Measurements from ENCODE around the gene MRM3. TPM values are rescaled to one million over a fixed set of nuclear protein-coding genes. Genes with fewer than 3 reads are reported as not detected.

MRM3 gene
- total and polyA plus RNA-seq, 2 donors (not counting 3 experiments of a cell fraction or from before 2014, with no cell fraction given), result 17.1 to 19.2 TPM

DNA sequence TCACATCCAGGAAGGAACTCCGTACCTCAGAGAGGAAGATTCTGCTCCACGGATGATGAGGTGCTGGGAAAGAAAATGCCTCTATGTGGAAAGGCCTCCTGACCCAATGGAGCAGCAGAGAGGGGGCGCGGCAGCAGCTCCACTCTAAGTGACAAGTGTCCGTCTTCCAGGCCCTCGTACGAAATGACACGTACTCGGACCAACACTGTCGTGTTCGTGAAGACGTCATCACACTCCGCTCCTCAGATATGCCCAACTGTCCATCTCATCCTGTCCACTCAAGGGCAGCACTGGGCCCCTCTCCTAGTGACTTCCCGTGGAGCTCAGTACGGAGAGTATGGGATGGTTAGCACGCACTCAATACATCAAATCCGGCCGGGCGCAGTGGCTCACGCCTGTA is 32.2 kb downstream of the MRM3 start:
- BruUV-seq (replicated peaks), result no TSS peak
- Histone ChIP-seq H3K4me1 (ENCODE audit: control insufficient read depth, extremely low read depth, insufficient read depth, low read length) (no peaks in the 10 kb centered on the region), H3K4me2 (ENCODE audit: insufficient read depth, low read length) (no peak overlapping the region), H3K27me3 (ENCODE audit: control insufficient read depth in 2 of 2, insufficient read depth in 2 of 2, low read length in 2 of 2) (no peaks in the 10 kb centered on the region), H3K27ac (ENCODE audit: insufficient read depth, low read depth, low read length) (no peak overlapping the region), H3K4me3 (replicated peaks in 1 of 3; ENCODE audit: insufficient read depth in 1 of 3, low read depth in 1 of 3, low read length in 3 of 3) (no peak overlapping the region), H2AFZ (ENCODE audit: low read depth, low read length) (no peak overlapping the region), H4K20me1 (replicated peaks; ENCODE audit: control insufficient read depth, extremely low read depth, insufficient read depth, low read length) (no peaks in the 10 kb centered on the region), H3K79me2 (ENCODE audit: control insufficient read depth, insufficient read depth, low read length) (no peaks in the 10 kb centered on the region), H3K9me1 (replicated peaks; ENCODE audit: control insufficient read depth, extremely low read depth, insufficient read depth, low read length) (no peaks in the 10 kb centered on the region), H3K9ac (replicated peaks; ENCODE audit: extremely low read depth, insufficient read depth, low read length) (no peak overlapping the region), H3K36me3 (ENCODE audit: control insufficient read depth in 2 of 2, extremely low read depth in 1 of 2, insufficient read depth in 2 of 2, low read length in 2 of 2) (peaks cover 0 to 22% of the 10 kb centered on the region in 2 experiments), H3K9me3 (replicated peaks; ENCODE audit: control insufficient read depth, insufficient read depth, low read length) (no peaks in the 10 kb centered on the region)
- TF ChIP-seq POLR2AphosphoS5 (IDR thresholded peaks at IDR 0.05; ENCODE audit: insufficient read depth, low read depth, low read length), result no peak
- TF ChIP-seq POLR2A (IDR thresholded peaks at IDR 0.05; ENCODE audit: low read depth, low read length), result no peak
- TF ChIP-seq, protein P1, sequence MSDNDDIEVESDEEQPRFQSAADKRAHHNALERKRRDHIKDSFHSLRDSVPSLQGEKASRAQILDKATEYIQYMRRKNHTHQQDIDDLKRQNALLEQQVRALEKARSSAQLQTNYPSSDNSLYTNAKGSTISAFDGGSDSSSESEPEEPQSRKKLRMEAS (IDR thresholded peaks at IDR 0.05; ENCODE audit: insufficient read depth, insufficient read length), result no peak
- no peak for TF ChIP-seq JUN (IDR thresholded peaks at IDR 0.05; ENCODE audit: borderline replicate concordance, insufficient read depth, insufficient read length, low read depth)
- TF ChIP-seq, protein P2, sequence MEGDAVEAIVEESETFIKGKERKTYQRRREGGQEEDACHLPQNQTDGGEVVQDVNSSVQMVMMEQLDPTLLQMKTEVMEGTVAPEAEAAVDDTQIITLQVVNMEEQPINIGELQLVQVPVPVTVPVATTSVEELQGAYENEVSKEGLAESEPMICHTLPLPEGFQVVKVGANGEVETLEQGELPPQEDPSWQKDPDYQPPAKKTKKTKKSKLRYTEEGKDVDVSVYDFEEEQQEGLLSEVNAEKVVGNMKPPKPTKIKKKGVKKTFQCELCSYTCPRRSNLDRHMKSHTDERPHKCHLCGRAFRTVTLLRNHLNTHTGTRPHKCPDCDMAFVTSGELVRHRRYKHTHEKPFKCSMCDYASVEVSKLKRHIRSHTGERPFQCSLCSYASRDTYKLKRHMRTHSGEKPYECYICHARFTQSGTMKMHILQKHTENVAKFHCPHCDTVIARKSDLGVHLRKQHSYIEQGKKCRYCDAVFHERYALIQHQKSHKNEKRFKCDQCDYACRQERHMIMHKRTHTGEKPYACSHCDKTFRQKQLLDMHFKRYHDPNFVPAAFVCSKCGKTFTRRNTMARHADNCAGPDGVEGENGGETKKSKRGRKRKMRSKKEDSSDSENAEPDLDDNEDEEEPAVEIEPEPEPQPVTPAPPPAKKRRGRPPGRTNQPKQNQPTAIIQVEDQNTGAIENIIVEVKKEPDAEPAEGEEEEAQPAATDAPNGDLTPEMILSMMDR (IDR thresholded peaks at IDR 0.05; ENCODE audit: extremely low read depth in 1 of 2, insufficient read depth in 1 of 2, low read depth in 1 of 2, low read length in 2 of 2), result no peak
- no peak for TF ChIP-seq EZH2 (IDR thresholded peaks at IDR 0.05; ENCODE audit: borderline replicate concordance, low read depth, low read length, severe bottlenecking)
- TF ChIP-seq MYC (IDR thresholded peaks at IDR 0.05; ENCODE audit: low read depth, low read length), result no peak
- TF ChIP-seq GATA2 (IDR thresholded peaks at IDR 0.05; ENCODE audit: insufficient read depth, insufficient read length, low read depth, low read length), result no peak
- no peak for TF ChIP-seq FOS (IDR thresholded peaks at IDR 0.05; ENCODE audit: borderline replicate concordance, insufficient read depth, low read length)
- DNase-seq (ENCODE audit: low read depth, low spot score), result no peak
- CTCF ChIA-PET, result interaction anchor here (0.8 to 1.2 kb wide), 2 partner anchors 167 to 182 kb away, joined by 4 read pairs; partner anchors contain the start of gene TIMM22
- POLR2A ChIA-PET, result no interaction called here
- dilution Hi-C loops (cut with MboI; ENCODE audit: extremely low pct_ligation_motif_present, low sequenced_read_pairs) (no loop called here), intact Hi-C loops (cut with micrococcal nuclease) (no loop called here)
- no peak for FAIRE-seq
